Activated CD4-positive, alpha-beta memory T cell treated with anti-CD3 and anti-CD28 coated beads for 36 hours (primary cell): ENCODE measurements around the gene DUSP22. TPM values are rescaled to one million over a fixed set of nuclear protein-coding genes. Genes with fewer than 3 reads are reported as not detected.
"Not testable (repeated sequence)": the region's sequence is repeated elsewhere in the genome, so short reads cannot be mapped to it uniquely, and the experiment has no call there.

Source experiments
- CTCF ChIA-PET: fragments of 350-600 bp; sonication (Branson Sonifier 250); formaldehyde crosslinking; loops from one replicate; lab custom pipeline; 2021; ENCODE audit warnings: antibody characterized with exemption, inconsistent platforms; lab: Charles Lee
- POLR2A ChIA-PET: fragments of 350-600 bp; sonication (Branson Sonifier 250); formaldehyde crosslinking; loops from one replicate; lab custom pipeline; 2021; ENCODE audit warnings: antibody characterized with exemption; lab: Charles Lee
- DNase-seq: peaks from one replicate; pipeline ENCODE4 v3.0.0-alpha.2; 2020
- H3K27ac Mint-ChIP-seq: one replicate; pipeline ENCODE4 v1.8.0; 2021; ENCODE audit warnings: mixed read lengths
- H3K27me3 Mint-ChIP-seq: one replicate; pipeline ENCODE4 v1.8.0; 2021; ENCODE audit warnings: mixed read lengths
- H3K36me3 Mint-ChIP-seq: one replicate; pipeline ENCODE4 v1.8.0; 2021; ENCODE audit warnings: mixed read lengths
- H3K4me1 Mint-ChIP-seq: one replicate; pipeline ENCODE4 v1.8.0; 2021; ENCODE audit warnings: low read depth, mixed read lengths
- H3K4me3 Mint-ChIP-seq: one replicate; pipeline ENCODE4 v1.8.0; 2021; ENCODE audit warnings: mild to moderate bottlenecking, mixed read lengths
- H3K9me3 Mint-ChIP-seq: one replicate; pipeline ENCODE4 v1.8.0; 2021; ENCODE audit warnings: mixed read lengths
- intact Hi-C: fragments of 100-400 bp; cut with micrococcal nuclease; formaldehyde crosslinking; loops from one replicate; pipeline ENCODE4 v1.15.1; 2023
- total RNA-seq, 2 experiments: library from RNA; stranded (reverse); gene quantifications; one replicate each; pipeline ENCODE4 v1.2.3, GENCODE V29; 2021

Gene DUSP22
- total RNA-seq, 2 experiments from 2014 or later = 28.0 to 28.7 TPM

GRCh38 chr6:363291-363690, 71.0 kb downstream of the DUSP22 start:
- peaks cover 12% of the 10 kb centered on the region for H3K27me3 Mint-ChIP-seq
- ChIA-PET CTCF (interaction anchor here (0.7 kb wide), 1 partner anchor 193 kb away, joined by 3 read pairs; no protein-coding TSS in a partner anchor), POLR2A (no interaction called here)
- DNase-seq = no peak
- H3K9me3 Mint-ChIP-seq = peaks cover 17% of the 10 kb centered on the region
- H3K36me3 Mint-ChIP-seq = no peaks in the 10 kb centered on the region
- intact Hi-C loops = no loop called here
- H3K27ac Mint-ChIP-seq = no peak overlapping the region
- H3K4me3 Mint-ChIP-seq = no peak overlapping the region
- no peaks in the 10 kb centered on the region for H3K4me1 Mint-ChIP-seq

- Mint-ChIP-seq H3K27me3 (peaks cover 12% of the 10 kb centered on the region), H3K9me3 (peaks cover 17% of the 10 kb centered on the region), H3K27ac (no peak overlapping the region), H3K4me3 (no peak overlapping the region), H3K4me1 (no peaks in the 10 kb centered on the region), H3K36me3 (no peaks in the 10 kb centered on the region)
- intact Hi-C loops = no loop called here
- CTCF ChIA-PET = no interaction called here
- no peak for DNase-seq
- POLR2A ChIA-PET = no interaction called here
These were observed 71.6 kb downstream of the DUSP22 start for GRCh38 chr6:363909-364308.

- intact Hi-C loops = no loop called here
- H3K4me1 Mint-ChIP-seq = no peaks in the 10 kb centered on the region
- peaks cover 17% of the 10 kb centered on the region for H3K9me3 Mint-ChIP-seq
- H3K4me3 Mint-ChIP-seq = no peak overlapping the region
- no peak overlapping the region for H3K27ac Mint-ChIP-seq
- H3K36me3 Mint-ChIP-seq = no peaks in the 10 kb centered on the region
- ChIA-PET POLR2A (interaction anchor here (0.6 kb wide), 1 partner anchor 238 kb away, joined by 3 read pairs; no protein-coding TSS in a partner anchor), CTCF (interaction anchor here (1.1 kb wide), 1 partner anchor 176 kb away, joined by 3 read pairs; no protein-coding TSS in a partner anchor)
- peaks cover 12% of the 10 kb centered on the region for H3K27me3 Mint-ChIP-seq
- DNase-seq = no peak
These were observed 72.6 kb downstream of the DUSP22 start for GRCh38 chr6:364609-365540.

DNA sequence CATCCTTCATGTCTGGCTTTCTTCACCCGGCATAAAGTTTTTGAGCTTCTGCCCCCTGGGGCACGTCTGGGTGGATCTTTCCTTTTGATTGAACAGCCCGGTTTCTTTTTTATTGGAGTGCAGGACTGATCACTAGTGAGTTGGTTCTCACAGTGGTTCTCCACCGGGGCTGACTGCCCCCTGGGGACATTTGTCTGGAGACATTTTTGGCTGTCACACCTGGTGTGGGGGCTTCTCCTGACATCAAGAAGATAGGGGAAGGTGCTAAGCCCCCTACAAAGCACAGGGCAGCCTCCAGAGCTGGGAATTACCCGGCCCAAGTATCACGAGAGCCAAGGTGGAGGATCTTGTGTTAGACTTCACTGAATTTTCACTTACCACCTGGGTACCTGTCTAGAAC, 73.5 kb downstream of the DUSP22 start:
- Mint-ChIP-seq H3K36me3 (no peaks in the 10 kb centered on the region), H3K9me3 (peaks cover 17% of the 10 kb centered on the region), H3K4me1 (no peaks in the 10 kb centered on the region), H3K4me3 (no peak overlapping the region), H3K27me3 (peaks cover 12% of the 10 kb centered on the region), H3K27ac (no peak overlapping the region)
- CTCF ChIA-PET = interaction anchor here (1.1 kb wide), 1 partner anchor 177 kb away, joined by 3 read pairs; no protein-coding TSS in a partner anchor
- DNase-seq = no peak
- intact Hi-C loops = no loop called here
- POLR2A ChIA-PET = interaction anchor here (0.6 kb wide), 1 partner anchor 237 kb away, joined by 3 read pairs; no protein-coding TSS in a partner anchor

DNA sequence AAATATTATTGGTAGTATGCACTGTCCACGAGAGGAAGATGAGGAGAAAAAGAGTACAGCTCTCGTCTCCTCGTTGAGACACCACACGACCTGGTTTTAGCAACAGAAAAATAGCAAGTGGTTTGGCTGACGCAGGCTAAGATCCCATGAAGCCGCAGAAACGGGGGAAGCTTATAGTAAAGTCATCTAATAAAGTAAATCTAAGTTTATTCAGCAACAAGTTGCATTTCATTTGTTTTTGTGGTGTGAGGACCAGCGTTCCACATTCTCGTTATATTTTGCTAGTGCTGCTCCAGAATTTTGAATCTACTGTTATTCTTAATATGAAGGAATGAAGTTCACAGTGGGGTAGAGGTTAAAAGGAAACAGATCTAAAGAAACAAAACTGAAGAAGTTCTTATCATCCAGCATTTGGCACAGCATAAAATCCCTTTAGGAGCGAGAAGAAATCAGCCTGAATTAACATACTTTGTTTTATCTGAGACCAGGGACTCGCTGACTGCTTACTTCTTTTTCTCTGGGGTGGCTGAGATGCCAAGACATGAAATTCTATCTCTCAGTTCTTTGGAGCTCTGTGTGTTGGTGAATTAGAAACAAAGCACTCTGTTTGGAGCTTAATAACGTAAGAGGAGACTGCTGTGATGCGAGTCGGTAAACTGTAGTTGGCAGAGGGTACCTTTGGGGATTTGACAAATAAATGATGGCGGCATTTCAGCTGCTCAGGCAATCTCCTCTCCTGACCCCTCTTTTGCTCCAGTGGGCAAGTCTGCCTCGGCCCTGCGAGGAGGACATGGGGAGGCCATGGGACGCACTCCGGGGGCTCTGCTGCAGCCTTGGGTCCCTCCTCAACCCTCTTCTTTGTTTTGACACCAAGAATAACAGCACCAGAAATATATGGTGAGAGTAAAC, 74.4 kb downstream of the DUSP22 start:
- POLR2A ChIA-PET = no interaction called here
- DNase-seq = no peak
- Mint-ChIP-seq H3K4me1 (no peaks in the 10 kb centered on the region), H3K27me3 (peaks cover 12% of the 10 kb centered on the region), H3K4me3 (no peak overlapping the region), H3K36me3 (no peaks in the 10 kb centered on the region), H3K9me3 (peaks cover 17% of the 10 kb centered on the region), H3K27ac (no peak overlapping the region)
- CTCF ChIA-PET = no interaction called here
- intact Hi-C loops = no loop called here

- Mint-ChIP-seq H3K27me3 (peaks cover 12% of the 10 kb centered on the region), H3K27ac (no peak overlapping the region), H3K4me1 (no peaks in the 10 kb centered on the region), H3K9me3 (peaks cover 17% of the 10 kb centered on the region), H3K36me3 (no peaks in the 10 kb centered on the region), H3K4me3 (no peak overlapping the region)
- ChIA-PET CTCF (interaction anchor here (0.6 kb wide), 1 partner anchor 174 kb away, joined by 3 read pairs; no protein-coding TSS in a partner anchor), POLR2A (no interaction called here)
- intact Hi-C loops = no loop called here
- no peak for DNase-seq
These were observed 75.1 kb downstream of the DUSP22 start for GRCh38 chr6:367298-367794.

- Mint-ChIP-seq H3K36me3 (no peaks in the 10 kb centered on the region), H3K27ac (no peak overlapping the region), H3K4me3 (no peak overlapping the region), H3K9me3 (peaks cover 12% of the 10 kb centered on the region), H3K4me1 (peaks cover 3% of the 10 kb centered on the region), H3K27me3 (peaks cover 17% of the 10 kb centered on the region)
- no peak for DNase-seq
- CTCF ChIA-PET = interaction anchor here (0.6 kb wide), 1 partner anchor 174 kb away, joined by 3 read pairs; no protein-coding TSS in a partner anchor
- POLR2A ChIA-PET = no interaction called here
- intact Hi-C loops = no loop called here
These were observed 75.8 kb downstream of the DUSP22 start for GRCh38 chr6:367891-368630.

DNA sequence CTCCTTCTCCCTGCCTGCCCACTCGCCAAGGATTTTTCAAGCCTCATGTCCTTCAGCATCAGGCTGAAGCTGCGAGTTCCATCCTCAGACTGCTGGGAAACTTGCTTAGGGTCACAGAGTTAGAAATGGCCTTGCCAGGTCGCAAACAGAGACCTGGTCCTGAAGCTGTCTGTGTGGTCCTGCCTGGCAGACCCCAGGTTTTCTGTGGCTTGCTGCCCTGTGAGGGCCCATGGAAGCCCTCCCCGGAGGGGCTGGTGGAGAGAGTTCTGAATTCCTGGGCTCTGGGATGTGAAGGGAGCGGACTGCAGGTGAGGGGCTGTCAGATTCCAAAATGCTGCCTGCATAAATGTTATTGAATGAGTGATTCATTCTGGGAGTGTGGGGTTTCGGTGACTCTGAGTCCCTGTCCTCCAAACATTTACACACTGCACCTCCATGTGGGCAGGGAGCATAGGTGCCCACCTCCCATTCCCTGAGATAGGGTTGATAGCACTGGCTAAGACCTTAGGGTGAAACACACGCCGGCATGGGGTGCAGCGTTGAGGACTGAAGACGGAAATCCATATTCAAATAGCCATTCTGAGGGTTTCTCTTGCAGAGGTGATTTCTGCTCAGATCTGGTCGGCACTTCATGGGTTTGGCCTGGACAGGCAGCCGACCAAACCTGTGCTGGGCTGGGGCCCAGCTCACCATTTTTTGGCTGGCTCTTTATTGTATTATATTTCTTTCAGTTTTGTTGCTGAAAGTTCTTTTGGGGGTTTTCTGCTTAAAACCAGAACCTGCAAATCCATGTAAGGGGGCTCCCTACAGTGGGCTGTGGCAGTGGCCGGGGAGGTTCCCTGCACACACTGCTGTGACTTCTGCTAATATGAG, 77.5 kb downstream of the DUSP22 start:
- Mint-ChIP-seq H3K36me3 (no peaks in the 10 kb centered on the region), H3K4me1 (peaks cover 3% of the 10 kb centered on the region), H3K4me3 (no peak overlapping the region), H3K27ac (no peak overlapping the region), H3K27me3 (peaks cover 22% of the 10 kb centered on the region), H3K9me3 (no peaks in the 10 kb centered on the region)
- intact Hi-C loops = no loop called here
- ChIA-PET POLR2A (no interaction called here), CTCF (no interaction called here)
- no peak for DNase-seq

- H3K27me3 Mint-ChIP-seq = peaks cover 26% of the 10 kb centered on the region
- no peak for DNase-seq
- H3K36me3 Mint-ChIP-seq = no peaks in the 10 kb centered on the region
- intact Hi-C loops = no loop called here
- H3K9me3 Mint-ChIP-seq = no peaks in the 10 kb centered on the region
- ChIA-PET POLR2A (no interaction called here), CTCF (no interaction called here)
- H3K27ac Mint-ChIP-seq = no peak overlapping the region
- H3K4me1 Mint-ChIP-seq = peaks cover 3% of the 10 kb centered on the region
- no peak overlapping the region for H3K4me3 Mint-ChIP-seq
These were observed 78.3 kb downstream of the DUSP22 start for GRCh38 chr6:370555-370954.

DNA sequence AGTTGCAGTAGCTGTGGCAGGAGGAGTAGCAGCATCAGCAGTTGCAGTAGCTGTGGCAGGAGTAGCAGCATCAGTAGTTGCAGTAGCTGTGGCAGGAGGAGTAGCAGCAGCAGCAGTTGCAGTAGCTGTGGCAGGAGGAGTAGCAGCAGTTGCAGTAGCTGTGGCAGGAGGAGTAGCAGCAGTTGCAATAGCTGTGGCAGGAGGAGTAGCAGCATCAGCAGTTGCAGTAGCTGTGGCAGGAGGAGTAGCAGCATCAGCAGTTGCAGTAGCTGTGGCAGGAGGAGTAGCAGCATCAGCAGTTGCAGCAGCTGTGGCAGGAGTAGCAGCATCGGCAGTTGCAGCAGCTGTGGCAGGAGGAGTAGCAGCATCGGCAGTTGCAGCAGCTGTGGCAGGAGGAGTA, 79.6 kb downstream of the DUSP22 start:
- H3K27ac Mint-ChIP-seq, H3K9me3 Mint-ChIP-seq, DNase-seq, intact Hi-C loops, H3K4me1 Mint-ChIP-seq, H3K4me3 Mint-ChIP-seq, H3K36me3 Mint-ChIP-seq: not testable (repeated sequence)
- ChIA-PET POLR2A (interaction anchor here (0.6 kb wide), 1 partner anchor 105 kb away, joined by 3 read pairs; no protein-coding TSS in a partner anchor), CTCF (interaction anchor here (0.6 to 0.8 kb wide), 2 partner anchors 12 to 224 kb away, joined by 3 read pairs; no protein-coding TSS in a partner anchor)
- peaks cover 26% of the 10 kb centered on the region for H3K27me3 Mint-ChIP-seq
